NCI-H2227 (cell line): ENCODE data around the gene ZP1.
"Not testable (repeated sequence)": the region's sequence is repeated elsewhere in the genome, so short reads cannot be mapped to it uniquely, and the experiment has no call there.

Experiments used
- DNase-seq: peaks from one replicate; lab custom pipeline; 2025; ENCODE audit not compliant: unreplicated experiment; lab: John Stamatoyannopoulos, UW

The ZP1 gene, protein sequence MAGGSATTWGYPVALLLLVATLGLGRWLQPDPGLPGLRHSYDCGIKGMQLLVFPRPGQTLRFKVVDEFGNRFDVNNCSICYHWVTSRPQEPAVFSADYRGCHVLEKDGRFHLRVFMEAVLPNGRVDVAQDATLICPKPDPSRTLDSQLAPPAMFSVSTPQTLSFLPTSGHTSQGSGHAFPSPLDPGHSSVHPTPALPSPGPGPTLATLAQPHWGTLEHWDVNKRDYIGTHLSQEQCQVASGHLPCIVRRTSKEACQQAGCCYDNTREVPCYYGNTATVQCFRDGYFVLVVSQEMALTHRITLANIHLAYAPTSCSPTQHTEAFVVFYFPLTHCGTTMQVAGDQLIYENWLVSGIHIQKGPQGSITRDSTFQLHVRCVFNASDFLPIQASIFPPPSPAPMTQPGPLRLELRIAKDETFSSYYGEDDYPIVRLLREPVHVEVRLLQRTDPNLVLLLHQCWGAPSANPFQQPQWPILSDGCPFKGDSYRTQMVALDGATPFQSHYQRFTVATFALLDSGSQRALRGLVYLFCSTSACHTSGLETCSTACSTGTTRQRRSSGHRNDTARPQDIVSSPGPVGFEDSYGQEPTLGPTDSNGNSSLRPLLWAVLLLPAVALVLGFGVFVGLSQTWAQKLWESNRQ

GRCh38 chr11:60866911-60867870 is at the start of gene ZP1:
Gene ZP1 (plus strand): TSS chr11:60867542. CDS start chr11:60867562, 20 bp downstream.
- DNase-seq: no peak

GRCh38 chr11:60818057-60818456 is 49.3 kb upstream of the ZP1 start:
- no peak for DNase-seq

- no peak for DNase-seq
These were observed 45.3 kb upstream of the ZP1 start for GRCh38 chr11:60821827-60822599.

DNA sequence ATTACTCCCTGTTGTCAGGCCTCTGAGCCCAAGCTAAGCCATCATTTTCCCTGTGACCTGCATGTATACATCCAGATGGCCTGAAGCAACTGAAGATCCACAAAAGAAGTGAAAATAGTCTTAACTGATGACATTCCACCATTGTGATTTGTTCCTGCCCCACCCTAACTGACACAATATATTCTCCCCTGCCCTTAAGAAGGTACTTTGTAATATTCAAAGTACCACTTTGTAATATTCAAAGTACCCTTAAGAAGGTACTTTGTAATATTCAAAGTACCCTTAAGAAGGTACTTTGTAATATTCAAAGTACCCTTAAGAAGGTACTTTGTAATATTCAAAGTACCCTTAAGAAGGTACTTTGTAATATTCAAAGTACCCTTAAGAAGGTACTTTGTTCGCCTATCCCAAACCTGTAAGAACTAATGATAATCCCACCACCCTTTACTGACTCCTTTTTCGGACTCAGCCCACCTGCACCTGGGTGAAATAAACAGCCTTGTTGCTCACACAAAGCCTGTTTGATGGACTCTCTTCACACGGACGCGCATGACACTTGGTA is 43.5 kb upstream of the ZP1 start:
- not testable (repeated sequence) for DNase-seq

DNA sequence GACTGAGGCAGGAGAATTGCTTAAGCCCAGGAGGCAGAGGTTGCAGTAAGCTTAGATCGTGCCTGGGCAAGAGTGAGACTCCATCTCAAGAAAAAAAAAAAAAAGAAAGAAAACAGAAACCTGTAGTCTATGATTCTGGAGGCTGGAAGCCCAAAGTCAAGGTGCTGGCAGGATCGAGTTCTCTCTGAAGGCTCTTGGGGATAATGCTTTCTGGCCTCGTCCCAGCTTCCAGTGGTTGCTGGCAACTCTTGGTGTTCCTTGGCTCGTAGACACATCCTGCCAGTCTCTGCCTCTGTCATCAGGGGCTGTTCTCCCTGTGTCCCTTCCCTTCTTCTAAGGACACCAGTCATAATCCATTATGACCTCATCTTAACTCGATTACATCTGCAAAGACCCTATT is 42.2 kb upstream of the ZP1 start:
- no peak for DNase-seq

- no peak for DNase-seq
These were observed 41.6 kb upstream of the ZP1 start for GRCh38 chr11:60825790-60826189.

- DNase-seq: no peak
These were observed 36.7 kb upstream of the ZP1 start for GRCh38 chr11:60830478-60831142.

GRCh38 chr11:60831143-60831500 is 36.2 kb upstream of the ZP1 start:
- DNase-seq: peak; percentile 83

DNA sequence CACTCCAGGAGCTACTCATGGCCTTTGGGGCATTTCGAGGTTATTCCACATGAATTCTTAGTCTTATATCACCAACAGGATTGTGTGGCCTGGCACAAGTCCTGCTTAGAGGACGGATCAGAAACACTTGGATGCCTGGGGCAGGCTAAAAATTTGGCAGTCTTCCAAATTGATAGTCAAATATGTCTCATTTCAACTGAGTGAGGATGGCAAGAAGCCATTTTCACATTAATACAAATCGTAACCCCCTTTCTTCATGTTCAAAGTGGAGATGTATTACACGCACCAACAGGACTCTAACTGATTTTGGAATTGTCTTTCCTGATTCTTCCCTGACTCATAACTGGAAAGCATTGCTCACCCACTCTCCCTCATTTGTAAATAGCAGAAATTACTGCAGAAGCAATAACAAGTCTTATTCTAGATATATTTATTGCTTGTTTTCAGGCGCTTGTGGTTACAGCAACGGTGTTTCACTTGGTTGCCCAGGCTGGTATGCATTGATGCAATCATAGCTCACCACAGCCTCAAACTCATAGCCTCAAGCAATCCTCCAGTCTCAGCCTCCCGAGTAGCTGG is 35.8 kb upstream of the ZP1 start:
- DNase-seq: no peak

DNA sequence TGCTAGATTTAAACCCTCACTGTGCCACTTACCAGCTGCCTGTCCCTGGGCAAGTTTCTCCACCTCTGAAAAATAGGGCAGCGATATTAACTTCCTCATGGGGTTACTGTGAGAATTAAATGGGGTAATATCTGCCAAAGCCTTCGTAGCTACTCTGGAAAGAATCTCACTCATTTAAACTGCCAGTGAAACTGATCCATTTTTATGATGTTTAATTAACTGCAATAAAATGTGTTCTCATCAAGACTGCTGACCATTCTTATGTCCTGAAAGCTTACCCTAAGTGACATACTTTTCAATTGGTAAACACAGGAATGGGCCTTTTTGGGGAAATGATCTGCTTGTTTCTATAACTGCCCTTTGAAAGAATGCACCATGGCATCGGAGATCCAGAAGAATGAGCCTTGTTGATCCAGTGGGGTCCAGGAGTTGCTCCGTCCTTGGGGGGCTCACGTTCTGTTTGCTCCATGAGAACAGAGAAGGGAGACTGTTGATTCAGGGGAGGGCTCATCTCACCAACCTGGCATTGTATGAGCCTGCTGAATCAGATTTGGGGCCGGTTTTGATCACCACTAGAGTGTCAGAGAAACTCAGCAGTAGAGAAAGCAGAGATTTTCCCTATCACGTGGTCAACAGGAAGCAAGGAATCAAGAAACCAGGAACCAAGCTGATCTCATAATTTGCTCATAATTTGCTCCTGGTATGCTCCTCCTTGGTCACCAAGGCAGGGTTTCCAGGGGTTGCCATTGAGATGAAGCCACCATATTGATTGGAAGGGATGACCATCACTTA is 32.4 kb upstream of the ZP1 start:
- no peak for DNase-seq

DNA sequence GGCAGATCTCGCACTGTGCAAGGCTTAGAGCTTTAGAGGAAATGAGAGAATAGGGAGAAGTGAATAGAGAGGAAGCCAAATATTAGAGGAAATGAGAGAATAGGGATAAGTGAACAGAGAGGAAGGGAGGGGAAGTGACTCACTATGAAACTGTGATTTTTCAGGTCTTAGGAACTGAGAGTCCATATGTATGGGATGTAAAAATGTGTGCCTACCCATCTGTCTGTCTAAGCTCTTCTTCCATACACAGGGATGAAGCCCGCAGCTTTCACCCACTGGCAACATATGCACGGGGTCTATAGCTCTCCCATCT is 31.9 kb upstream of the ZP1 start:
- DNase-seq: no peak

- DNase-seq: peak; percentile 53
These were observed 30.4 kb upstream of the ZP1 start for GRCh38 chr11:60836866-60837515.

DNA sequence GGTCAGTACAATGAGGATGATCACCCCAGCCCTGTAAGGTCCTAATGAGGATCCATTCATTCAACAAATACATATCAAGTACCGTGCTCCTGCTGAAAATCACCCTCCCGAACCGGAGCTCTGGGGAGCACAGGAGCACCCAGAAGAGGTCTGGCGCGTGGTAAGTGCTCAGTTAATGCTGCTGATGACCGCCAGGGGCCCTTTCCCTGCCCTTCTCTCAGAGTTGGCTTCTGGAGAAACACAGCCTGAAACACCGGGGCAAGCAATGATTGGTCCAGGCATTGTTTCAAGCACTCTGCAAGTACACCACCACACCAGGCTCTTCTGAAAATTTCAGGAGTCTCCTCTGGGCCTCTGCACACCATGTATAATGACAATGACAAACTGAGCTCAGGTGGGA is 29.2 kb upstream of the ZP1 start:
- no peak for DNase-seq

DNA sequence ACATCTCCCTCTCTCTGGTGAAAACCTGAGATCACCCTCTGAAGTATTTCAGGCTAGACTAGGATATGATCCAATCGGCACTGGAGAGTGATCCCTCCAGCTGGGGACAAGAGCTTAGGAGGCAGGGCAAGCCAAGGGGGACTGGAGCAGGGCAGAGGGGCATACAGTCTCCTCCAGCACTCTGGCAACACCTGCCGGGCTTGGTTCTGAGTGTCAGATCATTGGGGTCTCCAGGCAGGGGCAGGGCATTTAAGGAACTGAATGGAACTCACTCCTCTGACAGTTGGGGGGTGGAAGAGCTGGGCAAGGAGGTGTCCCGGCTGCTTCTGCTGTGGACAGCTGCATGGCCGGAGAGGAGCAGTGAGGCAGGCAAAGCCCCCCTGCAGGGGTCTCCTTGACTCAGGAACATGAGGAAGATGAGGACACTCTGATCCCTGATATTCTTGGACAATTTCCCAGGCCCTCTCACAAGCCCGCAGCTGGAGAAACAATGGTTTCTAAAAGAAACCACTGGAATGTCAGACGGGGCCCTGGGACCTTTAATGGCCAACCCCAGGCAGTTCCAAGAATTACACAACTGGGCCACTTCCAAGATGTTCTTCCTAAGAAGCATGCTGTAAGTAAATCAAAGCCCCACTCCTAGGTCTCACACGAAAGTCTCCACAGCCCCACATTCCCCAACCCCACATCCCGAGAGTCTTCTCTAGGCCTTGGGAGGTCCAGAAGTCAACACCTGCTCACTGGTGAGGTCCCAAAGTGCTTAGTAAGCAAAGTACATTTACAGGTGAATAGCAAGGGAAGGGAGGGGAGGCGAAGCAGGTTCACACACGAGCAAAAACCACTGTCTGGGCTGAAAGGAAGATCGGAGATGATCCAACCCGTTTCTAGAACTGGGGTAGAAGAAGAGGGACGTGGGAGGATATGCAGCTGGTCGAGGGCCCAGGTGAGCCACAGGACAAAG is 26.6 kb upstream of the ZP1 start:
- no peak for DNase-seq

- DNase-seq: peak; percentile 98
These were observed 25.3 kb upstream of the ZP1 start, which contains the start of gene CCDC86 for GRCh38 chr11:60841797-60842667. Gene CCDC86 (plus strand): TSS chr11:60842113. CDS start chr11:60842125, 12 bp downstream.
